ENCODE results near the gene CXCL10. TPM values are rescaled to one million over a fixed set of nuclear protein-coding genes. Genes with fewer than 3 reads are reported as not detected.

The CXCL10 gene
- total RNA-seq, 1 donor from 2014 or later: not detected

- no peaks in the 10 kb centered on the region for H3K4me1 Mint-ChIP-seq
- DNase-seq (ENCODE audit: low spot score in 2 of 2, unreplicated experiment in 2 of 2): no peak
- TF ChIP-seq CTCF (IDR thresholded peaks at IDR 0.05; ENCODE audit: unreplicated experiment): no peak
- H3K9me3 Mint-ChIP-seq: no peaks in the 10 kb centered on the region
- no peak within 1 kb of the TSS for H3K27ac Mint-ChIP-seq
- H3K27me3 Mint-ChIP-seq (ENCODE audit: low read depth): peaks cover 5% of the 10 kb centered on the region
- no peak within 1 kb of the TSS for H3K4me3 Mint-ChIP-seq
- H3K36me3 Mint-ChIP-seq: no peaks in the 10 kb centered on the region
Measured at GRCh38 chr4:76035799-76036380, 12.6 kb upstream of the CXCL10 start, which contains the start of gene CXCL11. TSS of gene CXCL11 (minus strand) at chr4:76036070. CDS start at chr4:76035987, 83 bp downstream.

- no peak overlapping the region for H3K27ac Mint-ChIP-seq
- H3K9me3 Mint-ChIP-seq: no peaks in the 10 kb centered on the region
- H3K36me3 Mint-ChIP-seq: no peaks in the 10 kb centered on the region
- DNase-seq (ENCODE audit: low spot score in 2 of 2, unreplicated experiment in 2 of 2): no peak
- H3K4me1 Mint-ChIP-seq: no peaks in the 10 kb centered on the region
- TF ChIP-seq CTCF (IDR thresholded peaks at IDR 0.05; ENCODE audit: unreplicated experiment): no peak
- peaks cover 7% of the 10 kb centered on the region for H3K27me3 Mint-ChIP-seq (ENCODE audit: low read depth)
- no peak overlapping the region for H3K4me3 Mint-ChIP-seq
Measured at GRCh38 chr4:76035141-76035540, 11.8 kb upstream of the CXCL10 start.

GRCh38 chr4:76029300-76029699 is 6.0 kb upstream of the CXCL10 start:
- H3K4me1 Mint-ChIP-seq: peaks cover 9% of the 10 kb centered on the region
- H3K36me3 Mint-ChIP-seq: no peaks in the 10 kb centered on the region
- no peak for TF ChIP-seq CTCF (IDR thresholded peaks at IDR 0.05; ENCODE audit: unreplicated experiment)
- no peaks in the 10 kb centered on the region for H3K9me3 Mint-ChIP-seq
- DNase-seq (ENCODE audit: low spot score in 2 of 2, unreplicated experiment in 2 of 2): no peak
- no peak overlapping the region for H3K27ac Mint-ChIP-seq
- peaks cover 19% of the 10 kb centered on the region for H3K27me3 Mint-ChIP-seq (ENCODE audit: low read depth)
- H3K4me3 Mint-ChIP-seq: no peak overlapping the region

GRCh38 chr4:76028350-76028765 is 5.1 kb upstream of the CXCL10 start:
- peaks cover 9% of the 10 kb centered on the region for H3K4me1 Mint-ChIP-seq
- peak overlapping the region; percentile 53 for H3K4me3 Mint-ChIP-seq
- peaks cover 19% of the 10 kb centered on the region for H3K27me3 Mint-ChIP-seq (ENCODE audit: low read depth)
- H3K27ac Mint-ChIP-seq: peak overlapping the region; percentile 32
- no peak for TF ChIP-seq CTCF (IDR thresholded peaks at IDR 0.05; ENCODE audit: unreplicated experiment)
- DNase-seq (ENCODE audit: low spot score in 2 of 2, unreplicated experiment in 2 of 2): no peak
- H3K9me3 Mint-ChIP-seq: no peaks in the 10 kb centered on the region
- no peaks in the 10 kb centered on the region for H3K36me3 Mint-ChIP-seq

- Mint-ChIP-seq H3K36me3 (no peaks in the 10 kb centered on the region), H3K27ac (no peak overlapping the region), H3K4me3 (no peak overlapping the region), H3K9me3 (no peaks in the 10 kb centered on the region), H3K27me3 (ENCODE audit: low read depth) (peaks cover 9% of the 10 kb centered on the region), H3K4me1 (peaks cover 18% of the 10 kb centered on the region)
- no peak for TF ChIP-seq CTCF (IDR thresholded peaks at IDR 0.05; ENCODE audit: unreplicated experiment)
- no peak for DNase-seq (ENCODE audit: low spot score in 2 of 2, unreplicated experiment in 2 of 2)
Measured at GRCh38 chr4:76024065-76024464, 768 bp upstream of the CXCL10 start.
